ENCODE measurements around the gene SCAMP4.

The SCAMP4 gene

GRCh38 chr19:1943661-1944087 lies 38.5 kb downstream of the SCAMP4 start:
- DNase-seq, result no peak

DNA sequence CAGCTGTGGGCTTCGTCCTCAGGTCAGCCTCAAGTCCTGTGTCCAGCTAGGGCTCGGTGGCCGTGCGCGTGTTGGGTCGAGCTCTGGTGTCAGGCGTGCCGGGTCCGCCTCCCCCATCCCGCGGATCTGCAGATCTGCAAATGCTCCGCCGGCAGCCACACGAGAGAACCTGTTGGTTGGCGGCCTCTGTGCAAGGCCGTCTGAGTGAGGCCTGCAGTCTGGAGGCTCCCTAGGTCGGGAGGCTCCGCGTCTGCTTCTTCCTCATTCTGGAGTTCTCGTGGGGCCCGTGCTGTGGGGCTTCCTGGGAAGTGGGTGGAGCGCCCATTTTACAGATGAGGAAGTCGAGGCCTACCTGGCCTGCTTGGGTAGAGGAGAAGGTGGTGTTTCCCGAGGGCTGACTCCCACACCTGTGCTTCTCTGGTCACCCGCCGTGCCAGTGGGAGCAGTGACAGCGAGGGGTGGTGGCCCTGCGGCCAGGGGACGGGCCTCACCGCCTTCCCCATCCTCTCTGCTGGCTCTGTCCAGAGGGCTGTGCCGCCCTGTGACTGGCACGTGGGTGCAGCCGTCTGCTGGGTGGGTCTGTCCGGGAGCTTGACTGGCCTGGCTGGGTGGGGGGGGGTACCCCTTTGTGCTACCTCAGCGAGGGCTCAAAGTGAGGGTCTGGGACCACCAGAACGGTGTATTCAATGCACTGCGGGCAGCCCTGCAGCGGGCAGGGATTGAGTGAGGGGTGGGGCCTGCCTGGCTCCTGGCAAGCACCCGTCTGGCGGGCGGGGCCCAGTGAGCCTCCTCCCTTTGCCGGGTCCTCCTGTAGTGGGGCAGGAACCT lies 39.1 kb downstream of the SCAMP4 start:
- DNase-seq, result no peak

- no peak for DNase-seq
These were observed 39.8 kb downstream of the SCAMP4 start for GRCh38 chr19:1944916-1945561.

DNA sequence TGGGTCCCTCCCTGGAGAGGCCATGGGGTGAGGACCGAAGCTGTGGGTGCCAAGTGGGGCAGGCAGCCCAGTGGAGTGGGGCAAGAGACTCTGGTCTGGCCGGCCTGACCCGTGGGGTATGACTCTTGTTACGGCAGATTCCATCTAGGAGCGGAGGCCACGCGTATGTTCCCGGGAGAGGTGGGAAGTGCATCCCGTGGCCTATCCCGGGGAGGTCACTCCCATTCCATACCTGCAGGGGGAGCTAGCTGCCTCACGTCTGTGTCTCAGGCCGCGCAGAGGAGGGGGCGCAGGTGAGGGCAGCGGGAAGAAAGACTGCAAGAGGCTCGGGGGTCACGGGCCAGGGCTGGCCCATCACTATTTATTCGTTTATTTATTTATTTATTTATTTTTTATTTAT lies 40.7 kb downstream of the SCAMP4 start:
- DNase-seq, result no peak

DNA sequence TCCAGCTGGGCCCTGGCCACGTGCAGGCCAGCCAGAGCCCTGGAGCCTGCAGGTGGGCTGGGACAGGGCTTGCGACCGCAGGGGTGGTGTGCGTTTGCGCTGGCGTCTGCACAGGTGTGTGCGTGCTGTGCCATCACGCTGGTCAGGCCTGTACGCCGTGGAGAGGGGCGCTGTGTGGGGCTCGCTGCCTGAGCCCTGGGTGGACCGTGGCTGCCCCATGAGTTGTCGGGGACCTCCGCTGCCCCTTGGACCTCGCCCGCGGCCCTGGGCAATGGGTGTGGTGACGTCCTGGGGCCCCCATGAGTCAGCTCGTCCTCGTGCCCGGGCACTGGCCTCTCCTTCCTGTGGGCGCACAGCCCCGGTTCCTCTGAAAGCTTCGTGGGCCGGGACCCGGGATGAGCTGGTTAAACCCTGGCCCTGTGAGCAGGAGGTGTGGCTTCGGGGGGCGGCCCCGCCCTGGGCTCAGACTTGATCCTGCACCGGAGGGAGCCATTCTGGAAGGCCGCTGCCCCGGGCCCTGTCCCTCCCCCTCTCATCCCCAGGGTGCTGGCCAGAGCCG lies 42.5 kb downstream of the SCAMP4 start:
- no peak for DNase-seq

DNA sequence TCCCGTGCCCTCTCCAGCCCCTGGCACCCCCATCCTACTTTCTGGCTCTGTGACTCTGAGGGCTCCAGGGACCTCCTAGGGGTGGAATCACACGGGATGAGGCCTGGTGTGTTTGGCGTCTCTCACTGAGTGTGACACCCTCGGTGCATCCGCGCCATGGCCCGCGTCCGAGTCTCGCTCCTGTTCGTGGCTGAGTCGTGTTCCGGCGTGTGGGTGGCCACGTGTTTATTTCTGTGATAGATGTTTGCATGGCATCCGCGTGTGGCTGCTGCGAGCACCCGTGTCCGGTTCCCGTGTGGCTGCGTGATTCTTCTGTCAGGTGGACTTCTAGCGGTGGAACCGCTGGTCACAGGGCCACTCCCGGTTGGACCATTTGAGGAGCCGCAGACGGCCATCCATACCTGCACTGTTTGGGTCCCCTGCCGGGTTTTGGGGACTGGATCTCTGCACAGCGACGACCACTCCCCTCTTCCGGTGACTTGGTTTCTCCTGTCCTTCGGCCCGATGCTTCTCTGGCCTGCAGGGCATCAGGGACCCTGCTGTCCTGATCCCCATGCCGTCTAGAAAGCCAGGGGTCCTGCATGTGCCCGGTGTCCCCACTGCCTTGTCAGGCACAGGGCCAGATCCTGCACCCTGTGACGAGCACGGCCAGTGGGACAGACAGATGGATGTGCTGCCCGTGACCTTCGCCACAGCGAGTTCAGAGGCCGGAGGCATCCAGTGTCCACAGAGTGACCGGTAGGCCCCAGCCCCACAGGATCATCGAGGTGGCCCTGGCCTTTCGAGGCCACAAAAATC lies 44.3 kb downstream of the SCAMP4 start:
- no peak for DNase-seq

GRCh38 chr19:1950640-1951039 lies 45.4 kb downstream of the SCAMP4 start:
- DNase-seq, result no peak

- DNase-seq, result no peak
These were observed 47.4 kb downstream of the SCAMP4 start for GRCh38 chr19:1952635-1953034.

DNA sequence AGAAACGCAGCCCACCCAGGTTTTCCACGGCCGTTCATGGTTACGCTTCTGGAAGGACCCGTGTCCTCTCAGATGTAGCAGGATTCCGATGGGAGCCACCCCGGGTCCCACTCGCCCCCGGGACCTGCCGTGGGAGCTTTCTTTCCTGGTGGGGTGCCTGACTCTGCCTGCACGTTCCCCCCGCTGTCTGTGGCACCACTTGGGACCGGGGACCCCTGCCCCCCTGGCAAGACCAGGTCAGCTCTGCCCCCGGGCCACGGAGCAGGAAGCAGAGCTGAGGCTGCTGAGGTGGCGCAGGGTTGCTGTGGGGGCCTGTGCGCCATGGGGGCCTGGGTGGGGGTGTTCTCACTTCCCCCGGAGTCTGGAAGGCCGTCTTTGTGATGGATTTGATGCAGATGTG lies 47.8 kb downstream of the SCAMP4 start:
- DNase-seq, result no peak

DNA sequence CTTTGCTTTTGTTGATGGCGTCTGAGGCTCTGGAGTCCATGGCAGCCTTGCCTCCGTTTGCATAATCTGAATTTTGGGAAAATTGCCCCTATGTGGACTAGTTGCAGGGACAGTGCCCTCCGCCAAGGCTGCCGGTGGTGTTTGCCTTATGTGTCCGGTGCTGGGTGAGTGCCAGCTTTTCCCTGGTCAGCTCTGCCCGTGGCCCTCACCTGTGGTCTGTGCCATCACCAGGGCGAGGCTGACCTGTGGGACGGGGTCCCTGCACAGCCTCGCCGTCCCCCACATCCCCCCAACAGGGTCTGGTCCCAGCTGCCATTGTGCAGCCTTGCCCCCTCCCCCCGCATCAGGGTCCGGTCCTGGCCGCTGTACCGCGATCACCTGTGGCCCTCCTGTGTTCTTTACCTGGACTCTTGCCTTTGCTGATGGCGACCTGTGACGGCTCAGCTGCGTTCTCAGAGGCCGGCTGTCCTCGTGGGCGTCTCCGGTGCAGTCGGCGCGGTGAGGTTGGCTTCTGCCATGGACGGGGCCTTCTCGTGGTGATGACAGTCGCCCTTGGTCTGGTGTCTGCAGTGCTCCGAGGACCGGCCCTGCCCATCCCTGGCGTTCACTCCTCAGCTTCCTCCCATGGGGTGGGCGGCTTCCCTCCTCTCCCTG lies 48.4 kb downstream of the SCAMP4 start:
- DNase-seq, result no peak

GRCh38 chr19:1954532-1954933 lies 49.3 kb downstream of the SCAMP4 start:
- DNase-seq, result no peak

- no peak for DNase-seq
These were observed 50.2 kb downstream of the SCAMP4 start for GRCh38 chr19:1955171-1956121.

- DNase-seq, result no peak
These were observed 50.9 kb downstream of the SCAMP4 start for GRCh38 chr19:1956122-1956494.

GRCh38 chr19:1956868-1957492 lies 51.8 kb downstream of the SCAMP4 start:
- DNase-seq, result no peak

GRCh38 chr19:1957562-1958248 lies 52.5 kb downstream of the SCAMP4 start:
- no peak for DNase-seq

GRCh38 chr19:1959928-1960589 lies 54.9 kb downstream of the SCAMP4 start:
- no peak for DNase-seq

DNA sequence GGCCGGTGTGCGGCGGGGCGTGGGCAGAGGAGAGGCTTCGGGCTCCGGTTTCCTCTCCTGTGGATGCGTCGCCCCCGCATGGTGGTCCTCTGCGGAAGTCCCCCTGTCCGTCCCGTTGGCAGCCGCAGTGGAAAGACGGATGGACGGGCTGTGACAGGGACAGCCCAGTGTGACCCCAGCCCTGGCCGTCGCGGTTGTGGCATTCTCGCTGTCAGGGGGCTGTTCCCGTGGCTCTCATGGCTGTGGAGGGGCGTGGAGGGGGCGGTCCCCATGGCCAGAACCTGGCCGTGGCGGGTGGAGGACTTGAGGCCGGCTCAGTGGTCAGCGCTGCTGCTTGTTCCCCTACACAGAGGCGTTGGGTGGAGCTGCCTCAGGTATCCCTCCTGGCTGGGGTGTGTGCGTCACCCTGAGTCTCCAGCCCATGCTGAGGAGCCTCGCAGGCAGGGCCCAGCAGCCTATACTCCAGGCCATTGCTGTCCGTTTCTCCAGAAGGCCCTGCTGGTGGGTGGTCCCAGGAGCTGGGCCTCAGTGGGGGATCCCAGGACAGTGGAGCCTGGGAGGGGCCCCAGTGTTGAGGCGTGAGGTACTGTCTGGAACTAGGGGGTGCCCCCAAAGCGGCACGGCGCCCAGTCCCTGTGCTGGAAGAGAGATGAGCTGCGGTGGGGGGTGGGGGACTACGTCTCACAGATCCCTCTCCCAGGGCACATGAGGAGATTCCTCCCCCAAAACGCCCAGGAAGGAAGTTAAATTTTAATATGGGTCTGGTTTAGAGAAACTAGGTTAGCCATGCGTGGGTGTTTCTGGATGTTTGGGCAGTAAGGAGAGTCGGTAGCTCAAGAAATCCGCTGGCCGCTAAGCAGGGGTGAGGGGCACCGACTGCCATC lies 56.0 kb downstream of the SCAMP4 start:
- DNase-seq, result no peak

DNA sequence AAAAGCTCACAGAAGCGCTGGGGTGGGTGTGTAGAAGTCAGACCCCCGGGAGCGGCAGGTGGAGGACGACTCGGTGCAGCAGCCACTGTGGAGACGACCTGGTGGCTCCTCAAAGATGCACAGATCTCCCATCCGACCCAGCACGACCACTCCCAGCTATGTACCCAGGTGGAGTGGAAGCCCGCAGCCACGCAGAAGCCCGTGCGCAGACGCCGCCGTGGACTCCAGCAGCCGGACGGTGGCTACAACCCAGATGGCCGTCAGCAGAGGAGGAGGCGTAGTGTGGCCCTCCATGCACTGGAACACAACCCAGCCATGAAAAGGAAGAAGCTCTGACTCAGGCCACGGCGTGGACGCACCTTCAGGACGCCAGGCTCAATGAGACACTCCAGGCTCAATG lies 57.5 kb downstream of the SCAMP4 start:
- no peak for DNase-seq

- no peak for DNase-seq
These were observed 61.9 kb downstream of the SCAMP4 start for GRCh38 chr19:1967087-1967608.
